Large intestine (tissue), 12 donors: ENCODE data around the gene GPR137B. TPM values are rescaled to one million over a fixed set of nuclear protein-coding genes. Genes with fewer than 3 reads are reported as not detected.
"Not testable (repeated sequence)": the region's sequence is repeated elsewhere in the genome, so short reads cannot be mapped to it uniquely, and the experiment has no call there.

Source experiments
- DNase-seq, 2 donors: peaks; one replicate each; pipeline versions ENCODE4 v3.0.0 to v3.0.0-alpha.2; 2013
- H3K27ac ChIP-seq: one replicate; pipeline ENCODE4 v1.5.1; 2013; ENCODE audit warnings: low read length
- H3K27me3 ChIP-seq: 2 replicates; pipeline ENCODE4 v1.6.1; 2013; ENCODE audit warnings: low read length; ENCODE audit not compliant: control insufficient read depth, insufficient read depth
- H3K36me3 ChIP-seq: 2 replicates; pipeline ENCODE4 v1.6.1; 2013; ENCODE audit warnings: low read length; ENCODE audit not compliant: control insufficient read depth, insufficient read depth
- H3K4me1 ChIP-seq: one replicate; pipeline ENCODE4 v1.6.1; 2013; ENCODE audit warnings: low read length; ENCODE audit not compliant: control insufficient read depth, insufficient read depth
- H3K4me3 ChIP-seq: one replicate; pipeline ENCODE4 v1.5.1; 2013; ENCODE audit warnings: low read length
- H3K9me3 ChIP-seq: one replicate; pipeline ENCODE4 v1.6.1; 2013; ENCODE audit warnings: mild to moderate bottlenecking, low read depth, low read length, moderate library complexity; ENCODE audit not compliant: control insufficient read depth
- WGBS: methylation state at CpG from one replicate; pipeline ENCODE4 v1.1.5; 2013; ENCODE audit warnings: low lambda C conversion rate; ENCODE audit not compliant: insufficient coverage; 5-methylcytosine and 5-hydroxymethylcytosine counted together
- long read RNA-seq, 11 donors: transcript quantifications; one replicate each; lab custom pipeline, GENCODE V29; 2026
- polyA plus RNA-seq: library from polyadenylated mRNA; unstranded; fragments of 120-200 nt; gene quantifications from one replicate; pipeline ENCODE4 v1.2.1, GENCODE V29; 2013

The GPR137B gene, protein sequence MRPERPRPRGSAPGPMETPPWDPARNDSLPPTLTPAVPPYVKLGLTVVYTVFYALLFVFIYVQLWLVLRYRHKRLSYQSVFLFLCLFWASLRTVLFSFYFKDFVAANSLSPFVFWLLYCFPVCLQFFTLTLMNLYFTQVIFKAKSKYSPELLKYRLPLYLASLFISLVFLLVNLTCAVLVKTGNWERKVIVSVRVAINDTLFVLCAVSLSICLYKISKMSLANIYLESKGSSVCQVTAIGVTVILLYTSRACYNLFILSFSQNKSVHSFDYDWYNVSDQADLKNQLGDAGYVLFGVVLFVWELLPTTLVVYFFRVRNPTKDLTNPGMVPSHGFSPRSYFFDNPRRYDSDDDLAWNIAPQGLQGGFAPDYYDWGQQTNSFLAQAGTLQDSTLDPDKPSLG
- polyA plus RNA-seq = 7.6 TPM
- long read RNA-seq, donor 1 = 0 reads
- long read RNA-seq, donor 2, transcript GPR137B-202 (7 exons, 2,042 nt) = major isoform, 6 of 6 reads
- long read RNA-seq, donor 2, partial matches to known transcripts = 0 of 6 reads
- long read RNA-seq, donor 2, other reads (novel, unspliced or antisense) = 0 of 6 reads
- long read RNA-seq, donor 3 = 0 reads
- long read RNA-seq, donor 4 = 0 reads
- long read RNA-seq, donor 5, partial matches to known transcripts = 0 of 2 reads
- long read RNA-seq, donor 5, other reads (novel, unspliced or antisense) = 0 of 2 reads
- long read RNA-seq, donor 6, partial matches to known transcripts = 0 of 2 reads
- long read RNA-seq, donor 6, other reads (novel, unspliced or antisense) = 0 of 2 reads
- long read RNA-seq, donor 7, partial matches to known transcripts = 0 of 2 reads
- long read RNA-seq, donor 7, other reads (novel, unspliced or antisense) = 0 of 2 reads
- long read RNA-seq, donor 8, partial matches to known transcripts = 0 of 2 reads
- long read RNA-seq, donor 8, other reads (novel, unspliced or antisense) = 0 of 2 reads
- long read RNA-seq, donor 9, partial matches to known transcripts = 0 of 4 reads
- long read RNA-seq, donor 9, other reads (novel, unspliced or antisense) = 0 of 4 reads
- long read RNA-seq, donor 10, partial matches to known transcripts = 0 of 4 reads
- long read RNA-seq, donor 10, other reads (novel, unspliced or antisense) = 0 of 4 reads
- long read RNA-seq, donor 11, transcript GPR137B-202 (7 exons, 2,042 nt) = major isoform, 5 of 5 reads
- long read RNA-seq, donor 11, partial matches to known transcripts = 0 of 5 reads
- long read RNA-seq, donor 11, other reads (novel, unspliced or antisense) = 0 of 5 reads

DNA sequence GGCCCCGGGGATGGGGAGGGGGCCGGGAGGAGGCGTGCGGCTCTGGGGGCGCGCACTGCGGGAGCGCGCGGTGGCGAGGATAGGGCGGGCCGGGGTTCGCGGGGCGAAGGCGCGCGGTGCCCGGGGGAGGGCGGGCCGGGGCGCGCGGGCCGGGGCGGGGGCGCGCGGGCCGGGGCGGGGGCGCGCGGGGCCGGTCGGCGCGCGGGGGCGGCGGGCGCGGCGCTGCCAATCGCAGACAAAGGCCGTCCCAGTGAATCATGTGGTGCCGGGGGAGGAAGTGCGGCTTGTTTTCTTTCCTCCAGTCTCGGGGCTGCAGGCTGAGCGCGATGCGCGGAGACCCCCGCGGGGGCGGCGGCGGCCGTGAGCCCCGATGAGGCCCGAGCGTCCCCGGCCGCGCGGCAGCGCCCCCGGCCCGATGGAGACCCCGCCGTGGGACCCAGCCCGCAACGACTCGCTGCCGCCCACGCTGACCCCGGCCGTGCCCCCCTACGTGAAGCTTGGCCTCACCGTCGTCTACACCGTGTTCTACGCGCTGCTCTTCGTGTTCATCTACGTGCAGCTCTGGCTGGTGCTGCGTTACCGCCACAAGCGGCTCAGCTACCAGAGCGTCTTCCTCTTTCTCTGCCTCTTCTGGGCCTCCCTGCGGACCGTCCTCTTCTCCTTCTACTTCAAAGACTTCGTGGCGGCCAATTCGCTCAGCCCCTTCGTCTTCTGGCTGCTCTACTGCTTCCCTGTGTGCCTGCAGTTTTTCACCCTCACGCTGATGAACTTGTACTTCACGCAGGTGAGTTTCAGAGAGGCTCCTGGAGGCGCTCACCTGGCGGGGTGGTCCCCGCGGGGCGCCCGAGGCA is at the start of gene GPR137B:
GPR137B (plus strand) TSS at position 287 of the 851 bp plus-strand sequence; CDS start at position 371, 84 bp downstream.
- Histone ChIP-seq H3K4me3 (peak within 1 kb of the TSS; percentile 56), H3K4me1 (peaks cover 25% of the 10 kb centered on the region), H3K9me3 (no peaks in the 10 kb centered on the region), H3K27ac (no peak within 1 kb of the TSS), H3K36me3 (no peaks in the 10 kb centered on the region), H3K27me3 (peaks cover 33% of the 10 kb centered on the region)
- peak in 1 of 2 donors; percentile 63 for DNase-seq
- no CpG with 5 or more reads among the region's 105 CpGs for WGBS

DNA sequence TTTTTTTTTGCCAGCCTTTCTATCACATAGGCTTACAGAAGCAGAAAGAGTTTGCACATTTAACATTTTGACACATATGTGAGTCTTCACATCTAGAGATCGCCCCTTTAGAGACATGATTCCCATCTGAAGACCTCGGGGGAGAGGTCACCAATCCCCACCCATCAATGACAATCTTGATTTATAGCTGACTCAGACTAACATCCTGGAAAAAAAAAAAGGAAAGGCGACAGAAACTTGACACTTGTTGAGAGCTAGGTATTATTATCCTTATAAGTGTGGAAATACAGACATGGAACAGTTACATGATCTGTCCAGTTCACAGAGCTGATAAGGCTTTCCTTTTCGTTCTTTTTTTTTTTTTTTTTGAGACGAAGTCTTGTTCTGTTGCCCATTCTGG is 49.4 kb upstream of the GPR137B start:
- WGBS = 86% methylated on average over 1 of the region's 5 CpGs
- Histone ChIP-seq H3K27me3 (no peaks in the 10 kb centered on the region), H3K4me3 (no peak overlapping the region), H3K9me3 (peaks cover 8% of the 10 kb centered on the region), H3K4me1 (no peaks in the 10 kb centered on the region), H3K27ac (no peak overlapping the region), H3K36me3 (no peaks in the 10 kb centered on the region)
- DNase-seq = no peak

DNA sequence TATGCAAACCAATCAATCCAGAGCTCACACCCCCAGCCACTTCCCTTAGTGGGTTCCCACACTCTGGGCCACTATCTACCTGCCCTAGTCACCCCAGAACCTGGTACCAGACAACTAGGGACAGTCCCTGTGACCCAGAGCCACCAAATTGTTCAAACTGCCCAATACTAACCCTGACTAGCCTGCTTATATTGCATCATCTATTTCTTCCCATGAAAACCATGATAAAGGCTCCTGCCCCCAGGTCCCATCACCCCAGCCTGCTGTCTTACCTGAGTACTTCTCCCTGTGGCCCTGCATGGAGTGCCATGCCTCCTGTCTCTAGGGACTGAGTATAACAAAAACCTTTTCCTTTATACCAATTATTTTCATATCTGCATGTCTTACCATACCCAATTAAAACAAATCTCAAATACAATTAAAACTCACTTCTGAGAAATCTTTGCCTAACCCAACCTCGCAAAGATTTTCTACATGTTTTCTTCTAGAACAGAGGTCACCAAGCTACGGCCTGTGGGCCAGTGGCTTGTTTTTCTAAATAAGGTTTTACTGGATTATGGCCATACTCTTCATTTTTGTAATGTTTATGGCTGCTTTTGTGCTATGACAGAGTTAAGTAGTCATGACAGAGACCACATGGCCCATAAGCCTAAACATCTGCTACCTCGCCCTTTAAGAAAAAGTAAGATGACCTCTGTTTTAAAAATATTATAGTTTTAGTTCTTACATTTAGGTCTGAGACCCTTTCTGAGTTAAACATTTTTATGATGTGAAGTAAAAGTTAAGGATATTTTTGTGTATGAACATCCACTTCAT is 46.4 kb upstream of the GPR137B start:
- Histone ChIP-seq H3K36me3 (no peaks in the 10 kb centered on the region), H3K4me1 (no peaks in the 10 kb centered on the region), H3K4me3 (no peak overlapping the region), H3K27ac (no peak overlapping the region), H3K9me3 (peaks cover 8% of the 10 kb centered on the region), H3K27me3 (no peaks in the 10 kb centered on the region)
- no peak for DNase-seq
- 80% methylated on average over 1 of the region's 3 CpGs for WGBS

DNA sequence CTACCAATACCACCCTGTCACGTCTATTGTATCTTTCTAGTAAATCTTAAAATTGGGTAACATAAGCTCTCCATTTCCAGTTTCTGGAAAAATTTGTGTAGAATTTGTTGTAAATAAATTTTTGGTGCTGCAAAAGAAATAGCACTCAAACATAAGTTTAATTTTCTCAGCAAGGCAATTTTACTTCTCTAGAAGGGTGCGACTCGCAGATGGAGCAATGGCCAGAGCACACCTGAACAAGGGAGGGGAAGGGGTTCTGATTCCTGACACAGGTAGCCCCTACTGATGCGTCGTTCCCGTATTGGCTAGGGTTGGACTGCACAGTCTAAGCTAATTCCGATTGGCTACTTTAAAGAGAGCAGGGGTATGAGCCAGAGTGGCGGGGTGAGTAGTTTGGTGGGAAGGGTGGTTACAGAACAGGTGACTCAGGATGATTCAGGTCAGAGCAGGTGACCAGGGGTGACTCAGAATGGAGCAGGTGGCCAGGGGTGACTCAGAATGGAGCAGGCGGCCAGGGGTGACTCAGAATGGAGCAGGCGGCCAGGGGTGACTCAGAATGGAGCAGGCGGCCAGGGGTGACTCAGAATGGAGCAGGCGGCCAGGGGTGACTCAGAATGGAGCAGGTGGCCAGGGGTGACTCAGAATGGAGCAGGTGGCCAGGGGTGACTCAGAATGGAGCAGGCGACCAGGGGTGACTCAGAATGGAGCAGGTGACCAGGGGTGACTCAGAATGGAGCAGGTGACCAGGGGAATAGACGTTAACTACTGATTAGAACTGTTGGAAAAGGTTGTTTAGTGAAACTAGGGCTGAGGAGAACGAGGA is 45.5 kb upstream of the GPR137B start:
- 55% methylated on average over 3 of the region's 15 CpGs for WGBS
- not testable (repeated sequence) for H3K27ac ChIP-seq

DNA sequence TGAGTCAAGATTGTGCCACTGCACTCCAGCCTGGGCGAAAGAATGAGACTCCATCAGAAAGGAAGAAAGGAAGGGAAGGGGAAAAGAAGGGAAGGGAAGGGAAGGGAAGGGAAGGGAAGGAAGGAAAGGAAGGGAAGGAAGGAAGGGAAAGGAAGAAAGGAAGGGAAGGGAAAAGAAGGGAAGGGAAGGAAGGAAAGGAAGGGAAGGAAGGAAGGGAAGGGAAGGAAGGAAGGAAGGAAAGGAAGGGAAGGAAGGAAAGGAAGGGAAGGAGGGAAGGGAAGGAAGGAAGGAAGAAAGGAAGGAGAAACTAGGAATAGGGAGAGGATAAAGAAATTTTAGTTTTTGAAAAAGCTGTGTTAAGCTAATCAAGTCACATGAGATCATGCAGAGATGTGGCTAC is 44.1 kb upstream of the GPR137B start:
- Histone ChIP-seq H3K4me1 (no peaks in the 10 kb centered on the region), H3K36me3 (no peaks in the 10 kb centered on the region), H3K9me3 (peaks cover 8% of the 10 kb centered on the region), H3K4me3 (no peak overlapping the region), H3K27me3 (no peaks in the 10 kb centered on the region), H3K27ac (no peak overlapping the region)
- DNase-seq = no peak
- no CpG with 5 or more reads among the region's 1 CpG for WGBS

More for the DNA sequence above, 45.5 kb upstream of the GPR137B start:
- peak; percentile 74 to 92 for DNase-seq
- H3K4me3 ChIP-seq, H3K4me1 ChIP-seq, H3K9me3 ChIP-seq, H3K27me3 ChIP-seq, H3K36me3 ChIP-seq: not testable (repeated sequence)

DNA sequence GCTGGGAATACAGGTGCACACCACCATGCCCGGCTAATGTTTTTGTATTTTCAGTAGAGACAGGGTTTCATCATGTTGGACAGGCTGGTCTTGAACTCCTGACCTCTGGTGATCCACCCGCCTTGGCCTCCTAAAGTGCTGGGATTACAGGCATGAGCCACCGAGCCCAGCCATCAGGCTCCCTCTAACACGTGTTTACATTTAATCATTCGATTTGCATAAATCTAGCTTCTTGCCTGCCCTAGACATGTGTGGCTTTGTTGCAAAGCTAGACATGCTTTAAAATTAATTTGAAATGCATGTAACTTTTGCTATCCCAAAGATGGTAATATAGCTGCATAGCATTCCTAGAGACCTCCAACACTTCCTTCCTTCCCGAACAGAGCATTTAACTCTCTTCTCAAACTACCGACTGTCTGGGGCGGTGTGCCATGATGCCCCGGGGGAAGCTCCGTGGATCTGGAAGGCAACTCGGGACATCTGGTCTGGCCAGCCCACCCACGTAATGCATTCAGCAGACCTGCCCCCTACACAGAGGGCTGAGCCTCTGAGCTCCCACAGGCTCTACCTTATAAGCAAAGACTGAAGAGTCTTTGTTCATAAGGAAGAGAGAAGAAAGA is 42.9 kb upstream of the GPR137B start:
- H3K4me3 ChIP-seq = no peak overlapping the region
- H3K27me3 ChIP-seq = no peaks in the 10 kb centered on the region
- peaks cover 8% of the 10 kb centered on the region for H3K9me3 ChIP-seq
- no peaks in the 10 kb centered on the region for H3K36me3 ChIP-seq
- H3K27ac ChIP-seq = no peak overlapping the region
- no CpG with 5 or more reads among the region's 12 CpGs for WGBS
- H3K4me1 ChIP-seq = no peaks in the 10 kb centered on the region
- DNase-seq = no peak

DNA sequence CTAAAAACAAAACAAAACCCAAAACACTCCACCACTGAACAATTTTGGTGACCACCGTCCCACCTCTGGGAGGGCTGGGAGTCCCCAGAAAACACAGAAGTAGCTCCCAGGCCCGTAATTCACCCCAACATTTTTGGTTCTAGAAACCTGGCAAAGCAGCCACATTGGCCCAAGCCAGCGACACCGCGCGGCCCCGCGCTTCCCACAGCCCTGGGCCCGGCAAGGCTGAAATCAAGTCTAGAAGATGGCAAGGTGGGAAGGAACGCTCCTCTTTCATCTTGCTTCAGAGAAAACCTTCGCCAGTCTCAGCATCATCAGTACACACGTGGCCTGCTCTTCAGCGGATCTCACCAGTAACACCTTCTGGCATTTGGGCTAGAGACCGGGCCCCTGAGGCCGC is 41.5 kb upstream of the GPR137B start:
- no CpG with 5 or more reads among the region's 15 CpGs for WGBS
- Histone ChIP-seq H3K9me3 (peaks cover 6% of the 10 kb centered on the region), H3K4me3 (no peak overlapping the region), H3K36me3 (no peaks in the 10 kb centered on the region), H3K4me1 (no peaks in the 10 kb centered on the region), H3K27me3 (no peaks in the 10 kb centered on the region), H3K27ac (no peak overlapping the region)
- DNase-seq = no peak
